HG03135 (cell line): ENCODE data around the gene CLVS2.

Experiments
- ATAC-seq: cut with Tn5 transposase; IDR thresholded peaks from one replicate; pipeline ENCODE4 v1.9.1; 2021; ENCODE audit warnings: mild to moderate bottlenecking, moderate library complexity; ENCODE audit not compliant: unreplicated experiment

CLVS2 gene

DNA sequence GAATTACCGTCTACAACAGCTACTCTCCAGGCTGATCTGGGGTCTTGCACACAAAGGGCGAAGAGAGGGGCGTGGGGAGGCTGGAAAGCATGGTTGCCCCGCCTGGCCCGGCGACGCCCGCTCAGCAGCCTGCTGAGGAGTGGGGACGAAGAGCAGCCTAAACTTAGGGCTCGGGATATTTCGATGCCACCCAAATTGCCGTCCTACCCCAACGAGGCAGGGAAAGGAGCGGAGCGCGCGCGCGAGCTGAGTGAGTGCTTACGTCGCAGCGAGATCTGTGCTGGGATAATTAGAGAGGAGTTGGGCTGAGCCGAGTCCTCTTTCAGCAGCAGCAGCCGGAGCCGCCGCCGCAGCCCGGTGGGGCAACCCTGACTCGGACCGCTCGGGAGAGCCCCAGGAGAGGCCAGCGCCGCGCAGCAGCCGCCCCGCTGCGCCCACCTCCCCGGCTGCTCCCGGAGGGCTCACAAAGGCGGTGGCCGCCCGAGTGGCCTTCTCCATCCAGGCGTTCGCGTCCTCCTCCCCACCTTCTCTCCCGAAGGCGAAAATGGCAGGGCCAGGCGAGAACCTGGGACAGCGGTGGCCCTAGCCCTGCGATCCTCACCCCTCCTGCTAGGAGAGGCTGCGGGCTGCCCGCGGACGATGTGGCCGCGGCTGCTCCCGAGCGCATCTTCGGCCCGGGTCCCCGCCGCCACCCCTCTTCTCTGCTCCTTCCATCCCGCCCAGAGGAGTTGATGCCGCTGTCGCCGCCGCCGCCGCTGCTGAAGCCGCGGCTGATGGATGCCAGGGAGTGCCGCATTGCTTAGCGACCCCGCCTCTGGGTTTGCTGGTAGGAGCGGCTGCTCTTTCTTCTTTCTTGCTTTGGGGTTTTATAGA lies at the start of gene CLVS2:
Gene CLVS2, plus strand, starts transcription at position 315 of the 873 bp plus-strand sequence. CDS start 1,543 bp downstream, outside the sequence.
- ATAC-seq = no peak

GRCh38 chr6:122947355-122947754 lies 48.7 kb upstream of the CLVS2 start:
- no peak for ATAC-seq

- no peak for ATAC-seq
Measured at GRCh38 chr6:122953766-122954165, 42.3 kb upstream of the CLVS2 start.

DNA sequence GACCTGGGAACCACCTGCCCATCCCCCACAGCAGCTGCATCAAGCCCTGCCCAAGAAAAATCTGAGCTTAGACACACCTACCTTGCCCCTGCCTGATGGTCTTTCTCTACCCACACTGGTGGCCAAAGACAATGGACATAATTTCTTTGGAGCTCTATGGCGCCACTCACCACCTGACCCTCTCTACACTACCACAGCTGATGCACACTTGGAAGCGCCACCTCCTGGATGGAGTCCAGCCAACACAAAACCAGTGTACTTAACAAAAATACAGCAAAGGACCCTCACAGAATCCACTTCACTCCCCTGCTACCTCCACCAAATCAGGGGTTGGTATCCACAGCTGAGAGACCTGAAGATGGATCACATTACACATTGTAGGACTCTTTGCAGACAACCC lies 39.7 kb upstream of the CLVS2 start:
- no peak for ATAC-seq

DNA sequence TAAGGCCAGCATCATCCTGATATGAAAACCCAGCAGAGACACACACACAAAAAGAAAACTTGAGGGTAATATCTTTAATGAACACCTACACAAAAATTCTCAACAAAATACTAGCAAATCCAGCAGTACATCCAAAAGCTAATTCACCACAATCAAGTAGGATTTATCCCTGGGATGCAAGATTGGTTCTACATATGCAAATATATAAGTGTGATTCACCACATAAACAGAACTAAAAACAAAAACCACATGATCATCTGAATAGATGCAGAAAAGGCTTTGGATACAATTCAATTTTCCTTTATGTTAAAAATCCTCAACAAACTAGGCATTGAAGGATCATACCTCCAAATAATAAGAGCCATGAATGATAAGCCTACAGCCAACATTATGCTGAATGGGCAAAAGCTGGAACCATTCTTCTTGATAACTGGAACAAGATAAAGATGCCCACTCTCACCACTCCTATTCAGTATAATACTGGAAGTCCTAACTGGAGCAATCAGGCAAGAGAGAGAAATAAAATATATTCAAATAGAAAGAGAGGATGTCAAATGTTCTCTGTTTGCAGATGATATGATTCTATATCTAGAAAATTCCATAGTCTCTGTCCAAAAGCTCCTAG lies 33.9 kb upstream of the CLVS2 start:
- ATAC-seq = no peak

GRCh38 chr6:122969999-122970533 lies 26.0 kb upstream of the CLVS2 start:
- no peak for ATAC-seq

- ATAC-seq = no peak
Measured at GRCh38 chr6:122977180-122977579, 18.9 kb upstream of the CLVS2 start.

GRCh38 chr6:122984393-122984792 lies 11.6 kb upstream of the CLVS2 start:
- ATAC-seq = no peak

- no peak for ATAC-seq
Measured at GRCh38 chr6:122994256-122994655, 1.8 kb upstream of the CLVS2 start.

GRCh38 chr6:122996794-122997505 lies 915 bp downstream of the CLVS2 start:
- ATAC-seq = no peak

- no peak for ATAC-seq
Measured at GRCh38 chr6:122997541-122998150, 1.6 kb downstream of the CLVS2 start.

DNA sequence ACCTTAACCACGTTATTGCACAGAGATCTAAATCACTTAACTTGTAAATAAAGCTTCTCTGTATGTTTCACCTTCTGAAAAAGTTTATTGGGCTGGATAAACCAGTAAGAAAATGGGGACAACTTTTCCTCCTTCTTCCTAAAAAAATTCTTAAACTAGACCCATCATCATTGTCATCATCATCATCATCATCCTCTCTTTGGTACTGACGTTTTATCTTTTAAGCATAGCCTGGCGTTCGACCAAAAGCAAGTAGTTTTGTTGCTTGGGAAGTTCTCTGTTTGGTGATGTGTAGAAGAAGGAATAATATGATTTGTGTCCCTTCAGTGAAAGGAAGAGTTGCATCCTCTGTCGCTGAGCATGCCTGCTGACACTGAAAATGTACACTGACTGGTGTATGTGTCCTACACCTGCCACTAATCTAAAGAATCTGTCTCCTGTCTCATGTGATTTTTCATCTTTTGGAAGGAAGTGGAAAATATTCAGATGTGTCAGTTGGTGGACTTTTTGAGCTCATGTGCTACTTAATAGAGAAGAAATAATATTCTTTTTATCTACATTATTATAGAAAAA lies 2.5 kb downstream of the CLVS2 start:
- ATAC-seq = no peak

- no peak for ATAC-seq
Measured at GRCh38 chr6:123000244-123000770, 4.3 kb downstream of the CLVS2 start.

DNA sequence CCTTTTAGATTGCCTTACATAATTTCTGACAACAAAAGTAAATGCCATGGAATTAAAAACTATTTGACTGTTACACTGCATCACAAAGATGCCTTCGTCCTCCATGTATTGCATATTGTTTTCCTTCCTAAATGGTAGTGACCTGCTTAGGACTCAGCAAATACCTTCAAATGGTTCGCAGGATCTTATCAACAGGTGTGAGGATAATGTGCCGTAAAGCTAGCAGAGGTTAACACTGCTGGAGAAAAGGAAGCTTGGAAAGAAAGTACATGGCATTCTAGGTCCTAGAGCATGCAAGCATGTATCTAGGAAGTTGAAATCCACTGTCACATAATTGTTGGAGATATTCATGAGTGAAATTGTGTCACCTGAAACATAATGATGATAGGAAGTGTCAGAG lies 5.5 kb downstream of the CLVS2 start:
- ATAC-seq = no peak

GRCh38 chr6:123007885-123008284 lies 11.8 kb downstream of the CLVS2 start:
- ATAC-seq = no peak

DNA sequence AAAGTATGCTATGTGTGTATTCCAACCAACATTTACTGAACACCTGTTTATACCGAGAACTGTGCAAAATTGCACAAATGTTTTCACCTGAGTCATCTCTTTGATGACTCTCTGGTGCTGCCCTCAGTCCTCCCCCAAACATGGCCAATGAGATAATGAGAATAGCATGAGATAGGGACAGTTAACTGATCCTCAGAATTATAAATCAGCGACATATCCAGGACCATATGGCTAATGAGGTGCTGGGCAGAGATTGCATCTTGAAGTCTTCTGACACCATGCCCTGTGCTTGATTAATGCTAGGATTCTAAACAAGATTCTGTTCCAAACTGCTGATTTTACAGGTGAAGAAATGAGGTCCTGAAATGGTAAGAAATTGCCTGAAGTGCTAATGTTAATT lies 13.0 kb downstream of the CLVS2 start:
- no peak for ATAC-seq

DNA sequence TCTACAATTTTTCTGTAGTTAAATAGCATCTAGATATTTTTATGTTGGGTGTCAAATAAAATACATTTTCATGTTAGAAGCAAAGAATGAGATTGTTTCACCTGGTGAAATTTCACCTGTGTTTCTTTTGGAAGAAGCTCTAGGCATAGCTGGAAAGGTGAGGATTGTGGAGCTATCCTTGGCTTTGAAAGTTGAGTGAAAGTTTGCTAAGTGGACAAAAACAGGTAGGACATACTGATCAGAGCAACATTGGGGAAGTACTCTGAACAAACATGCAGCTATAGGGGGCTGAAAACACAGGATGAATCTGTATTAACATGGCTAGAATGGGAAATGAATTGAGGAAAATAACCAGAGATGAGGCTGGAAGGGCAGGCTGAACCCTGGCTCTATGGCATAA lies 18.8 kb downstream of the CLVS2 start:
- ATAC-seq = no peak

- no peak for ATAC-seq
Measured at GRCh38 chr6:123016431-123017103, 20.5 kb downstream of the CLVS2 start.

DNA sequence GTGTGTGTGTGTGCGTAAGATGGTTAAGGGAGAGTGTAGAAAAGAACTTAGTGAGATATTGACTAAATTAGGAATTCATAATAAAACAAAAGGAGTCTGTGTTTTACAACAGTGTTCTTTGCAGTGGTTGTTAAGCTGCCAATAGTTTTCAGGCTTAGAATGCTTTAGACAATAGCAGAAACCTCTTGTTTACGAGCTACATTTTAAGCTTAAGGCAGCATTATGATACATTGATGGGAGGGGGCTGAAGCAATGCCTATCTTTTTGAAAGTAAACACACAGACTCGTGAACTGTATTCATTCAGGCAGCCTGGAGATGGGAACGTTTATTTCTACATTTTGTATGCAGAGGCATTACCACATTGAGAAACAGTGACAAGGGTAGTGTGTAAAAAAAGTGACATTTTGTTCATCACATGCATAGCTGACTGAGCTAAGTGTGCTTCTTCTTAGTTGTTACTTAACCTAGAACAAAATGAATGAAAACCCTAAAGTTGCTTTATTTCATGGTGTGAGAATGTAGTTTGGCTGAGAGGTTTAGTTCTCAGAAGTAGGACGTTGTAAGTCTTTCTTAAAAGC lies 21.2 kb downstream of the CLVS2 start:
- no peak for ATAC-seq

- ATAC-seq = no peak
Measured at GRCh38 chr6:123022975-123023374, 26.9 kb downstream of the CLVS2 start.
